GM20000 (cell line): Measurements from ENCODE around the gene SCAPER.

Source experiments
- DNase-seq: peaks from one replicate; pipeline ENCODE4 v3.0.0; 2012; ENCODE audit warnings: low spot score
- TF ChIP-seq, protein P1 (sequence below): IDR thresholded peaks from 2 replicates; pipeline ENCODE4 v1.5.1; 2012; ENCODE audit warnings: mild to moderate bottlenecking, control low read depth; ENCODE audit errors: extremely low read depth, missing control alignments

SCAPER gene

DNA sequence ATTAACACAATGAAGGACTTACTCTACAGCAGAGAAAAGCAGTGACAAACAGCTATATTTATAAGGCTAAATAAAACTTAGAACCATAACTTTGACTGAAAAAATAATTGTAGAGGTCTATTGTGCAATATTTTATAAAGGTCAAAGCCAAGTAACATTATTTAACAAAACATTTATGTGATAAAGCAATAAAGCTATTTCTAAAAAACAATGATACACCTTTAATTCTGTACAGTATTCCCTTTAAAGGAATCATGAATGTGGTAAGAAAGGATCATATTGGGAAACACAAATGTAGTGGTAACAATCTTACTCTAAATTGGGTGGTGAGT lies 332.2 kb downstream of the SCAPER start:
- no peak for DNase-seq
- TF ChIP-seq, protein P1, sequence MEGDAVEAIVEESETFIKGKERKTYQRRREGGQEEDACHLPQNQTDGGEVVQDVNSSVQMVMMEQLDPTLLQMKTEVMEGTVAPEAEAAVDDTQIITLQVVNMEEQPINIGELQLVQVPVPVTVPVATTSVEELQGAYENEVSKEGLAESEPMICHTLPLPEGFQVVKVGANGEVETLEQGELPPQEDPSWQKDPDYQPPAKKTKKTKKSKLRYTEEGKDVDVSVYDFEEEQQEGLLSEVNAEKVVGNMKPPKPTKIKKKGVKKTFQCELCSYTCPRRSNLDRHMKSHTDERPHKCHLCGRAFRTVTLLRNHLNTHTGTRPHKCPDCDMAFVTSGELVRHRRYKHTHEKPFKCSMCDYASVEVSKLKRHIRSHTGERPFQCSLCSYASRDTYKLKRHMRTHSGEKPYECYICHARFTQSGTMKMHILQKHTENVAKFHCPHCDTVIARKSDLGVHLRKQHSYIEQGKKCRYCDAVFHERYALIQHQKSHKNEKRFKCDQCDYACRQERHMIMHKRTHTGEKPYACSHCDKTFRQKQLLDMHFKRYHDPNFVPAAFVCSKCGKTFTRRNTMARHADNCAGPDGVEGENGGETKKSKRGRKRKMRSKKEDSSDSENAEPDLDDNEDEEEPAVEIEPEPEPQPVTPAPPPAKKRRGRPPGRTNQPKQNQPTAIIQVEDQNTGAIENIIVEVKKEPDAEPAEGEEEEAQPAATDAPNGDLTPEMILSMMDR: no peak

DNA sequence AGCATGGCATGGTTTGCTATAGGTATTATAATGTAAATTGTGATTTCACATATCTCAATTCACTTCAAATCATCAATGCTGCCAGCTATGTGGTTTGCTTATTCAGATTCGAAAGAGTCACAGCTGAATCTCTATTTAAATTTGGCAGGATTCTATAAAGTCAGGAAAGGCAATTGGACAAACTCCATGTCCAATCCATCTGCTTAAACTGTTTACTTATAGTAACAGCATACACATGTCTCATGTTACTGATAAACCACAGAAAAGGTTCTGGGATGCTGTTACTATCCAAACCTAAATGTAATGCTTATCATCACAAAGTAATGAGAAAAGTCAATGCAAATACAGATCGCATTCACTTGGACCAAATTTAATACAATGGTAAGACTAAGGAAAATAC lies 338.9 kb downstream of the SCAPER start:
- TF ChIP-seq, protein P1: no peak
- DNase-seq: no peak

DNA sequence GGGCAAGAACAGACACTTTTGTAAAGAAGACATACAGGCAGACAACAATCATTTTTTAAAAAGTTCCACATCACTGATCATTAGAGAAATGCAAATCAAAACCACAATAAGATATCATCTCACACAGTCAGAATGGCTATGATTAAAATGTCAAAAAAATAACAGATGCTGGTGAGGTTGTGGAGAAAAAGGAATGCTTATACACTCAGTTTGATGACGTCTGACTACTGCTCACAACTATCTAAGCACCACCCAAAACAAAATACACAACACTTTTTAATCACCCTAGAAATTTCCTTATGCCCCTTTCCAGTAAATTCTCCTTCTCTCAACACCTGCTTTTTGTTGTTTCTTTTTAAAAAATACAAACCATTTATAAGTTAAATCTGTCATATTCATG lies 339.8 kb downstream of the SCAPER start:
- DNase-seq: no peak
- TF ChIP-seq, protein P1: no peak

DNA sequence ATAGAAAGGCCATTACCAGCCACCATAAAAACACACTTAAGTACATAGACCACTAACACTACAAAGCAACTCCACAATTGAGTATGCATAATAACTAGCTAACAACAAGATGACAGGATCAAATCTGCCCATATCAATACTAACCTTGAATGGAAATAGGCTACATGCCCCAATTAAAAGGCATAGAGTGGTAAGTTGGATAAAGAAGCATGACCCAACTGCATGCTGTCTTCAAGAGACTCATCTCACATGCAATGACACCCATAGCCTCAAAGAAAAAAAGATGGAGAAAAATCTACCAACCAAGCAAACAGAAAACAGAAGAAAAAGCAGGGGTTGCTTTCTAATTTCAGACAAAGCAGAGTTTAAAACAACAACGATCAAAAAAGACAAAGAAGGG lies 349.9 kb downstream of the SCAPER start:
- TF ChIP-seq, protein P1: no peak
- DNase-seq: no peak

DNA sequence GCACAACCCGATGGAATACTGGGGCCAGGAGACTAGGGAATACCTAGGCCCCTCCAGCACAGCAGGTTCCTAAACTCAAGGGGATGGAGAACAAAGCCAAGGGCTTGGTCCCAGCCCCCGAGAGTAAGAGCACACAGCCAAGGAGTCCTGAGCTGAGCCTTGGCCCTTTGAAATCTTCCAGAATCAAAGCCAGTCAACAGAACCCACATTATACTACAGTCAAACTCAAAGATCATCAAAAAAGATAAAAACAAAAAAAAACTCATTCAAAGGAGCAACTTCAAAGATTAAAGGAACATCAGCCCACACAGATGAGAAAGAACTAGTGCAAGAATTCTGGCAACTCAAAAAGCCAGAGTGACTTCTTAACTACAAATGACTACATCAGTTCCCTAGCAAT lies 351.6 kb downstream of the SCAPER start:
- TF ChIP-seq, protein P1: no peak
- DNase-seq: no peak

DNA sequence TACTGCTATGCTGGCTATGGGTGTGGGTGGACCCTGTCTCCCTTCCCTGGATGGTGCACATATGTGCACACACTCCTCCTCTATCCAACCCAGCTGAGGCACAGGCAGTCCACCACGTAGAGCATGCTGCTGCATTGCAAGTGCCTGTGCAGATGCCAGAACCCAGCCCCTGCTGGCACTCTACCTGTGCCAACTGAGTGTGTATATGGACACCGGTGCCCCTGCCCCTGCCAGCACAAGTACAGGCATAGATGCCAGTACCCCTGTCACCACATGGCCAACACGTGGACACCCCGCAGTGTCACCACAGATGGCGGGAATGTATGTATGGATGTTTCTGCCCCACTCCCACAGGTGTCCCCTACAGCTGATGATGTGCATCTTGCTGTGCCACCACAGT lies 352.0 kb downstream of the SCAPER start:
- TF ChIP-seq, protein P1: no peak
- DNase-seq: no peak

DNA sequence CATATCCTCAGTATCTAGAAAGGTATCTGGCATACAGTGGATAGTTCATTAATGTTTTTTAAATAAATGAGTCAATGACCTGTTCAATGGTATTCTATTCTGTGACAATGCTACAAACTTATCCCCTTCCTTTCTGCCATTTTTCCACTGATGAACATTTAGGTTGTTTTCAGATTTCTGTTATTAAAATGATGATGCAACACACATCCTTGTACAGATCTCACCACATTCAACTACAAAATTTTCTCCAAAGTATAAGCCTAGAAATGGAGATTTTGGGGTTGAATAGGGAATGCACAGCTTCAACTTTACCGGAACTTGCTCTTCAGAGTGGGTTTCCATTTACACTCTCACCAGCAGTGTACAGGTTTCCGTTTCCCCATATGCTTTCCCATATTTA lies 358.3 kb downstream of the SCAPER start:
- TF ChIP-seq, protein P1: no peak
- DNase-seq: no peak
